Astrocyte (in vitro differentiated cells and primary cell): ENCODE measurements around the gene OR5B12. TPM values are rescaled to one million over a fixed set of nuclear protein-coding genes. Genes with fewer than 3 reads are reported as not detected.

Experiments used
- DNase-seq: peaks from one replicate; pipeline ENCODE4 v3.0.0-alpha.2; 2010; ENCODE audit warnings: low read depth
- FAIRE-seq: peaks from 2 replicates; lab custom pipeline; 2011; peaks lifted over from hg19 to GRCh38; lab: Jason Lieb, UNC
- H2AFZ ChIP-seq: 2 replicates; pipeline ENCODE4 v1.6.0; 2012; ENCODE audit warnings: low read depth, low read length, inconsistent platforms
- H3K27ac ChIP-seq: 2 replicates; pipeline ENCODE4 v1.5.1; 2011; ENCODE audit warnings: low read depth, low read length, inconsistent platforms
- H3K27me3 ChIP-seq: 2 replicates; pipeline ENCODE4 v1.6.0; 2011; ENCODE audit warnings: low read length, inconsistent platforms; ENCODE audit not compliant: insufficient read depth
- H3K36me3 ChIP-seq: 2 replicates; pipeline ENCODE4 v1.5.1; 2011; ENCODE audit warnings: low read length, inconsistent platforms; ENCODE audit not compliant: insufficient read depth
- H3K4me1 ChIP-seq: 2 replicates; pipeline ENCODE4 v1.5.1; 2011; ENCODE audit warnings: low read length, inconsistent platforms; ENCODE audit not compliant: insufficient read depth
- H3K4me2 ChIP-seq: 2 replicates; pipeline ENCODE4 v1.6.0; 2012; ENCODE audit warnings: low read length, inconsistent platforms
- H3K4me3 ChIP-seq: 2 replicates; pipeline ENCODE4 v1.5.1; 2011; ENCODE audit warnings: low read depth, mild to moderate bottlenecking, low read length, inconsistent platforms; ENCODE audit not compliant: insufficient read depth
- H3K79me2 ChIP-seq: 2 replicates; pipeline ENCODE4 v1.6.0; 2012; ENCODE audit warnings: mild to moderate bottlenecking, low read length, inconsistent platforms; ENCODE audit not compliant: insufficient read depth
- H3K9ac ChIP-seq: 2 replicates; pipeline ENCODE4 v1.6.0; 2012; ENCODE audit warnings: mild to moderate bottlenecking, low read length, inconsistent platforms
- H3K9me3 ChIP-seq: 2 replicates; pipeline ENCODE4 v1.5.1; 2012; ENCODE audit warnings: low read depth, mild to moderate bottlenecking, low read length, inconsistent platforms; ENCODE audit not compliant: insufficient read depth
- H4K20me1 ChIP-seq: 2 replicates; pipeline ENCODE4 v1.6.0; 2012; ENCODE audit warnings: low read length, inconsistent platforms; ENCODE audit not compliant: insufficient read depth
- H3K27ac Mint-ChIP-seq: one replicate; pipeline ENCODE4 v1.8.0; 2021; ENCODE audit warnings: mild to moderate bottlenecking, mixed read lengths; ENCODE audit not compliant: unreplicated experiment
- H3K27me3 Mint-ChIP-seq: one replicate; pipeline ENCODE4 v1.8.0; 2021; ENCODE audit warnings: low read depth, mixed read lengths; ENCODE audit not compliant: unreplicated experiment
- H3K36me3 Mint-ChIP-seq: one replicate; pipeline ENCODE4 v1.8.0; 2021; ENCODE audit warnings: low read depth, mixed read lengths; ENCODE audit not compliant: unreplicated experiment
- H3K4me1 Mint-ChIP-seq: one replicate; pipeline ENCODE4 v1.8.0; 2021; ENCODE audit warnings: low read depth, mixed read lengths; ENCODE audit not compliant: unreplicated experiment
- H3K4me3 Mint-ChIP-seq: one replicate; pipeline ENCODE4 v1.8.0; 2021; ENCODE audit warnings: mild to moderate bottlenecking, moderate library complexity, mixed read lengths; ENCODE audit not compliant: unreplicated experiment
- H3K9me3 Mint-ChIP-seq: one replicate; pipeline ENCODE4 v1.8.0; 2021; ENCODE audit warnings: mild to moderate bottlenecking, mixed read lengths; ENCODE audit not compliant: unreplicated experiment
- CTCF ChIP-seq: IDR thresholded peaks from 2 replicates; pipeline ENCODE4 v1.5.1; 2011; ENCODE audit warnings: low read depth, mild to moderate bottlenecking, inconsistent platforms, low read length, moderate library complexity; ENCODE audit not compliant: insufficient read depth
- EZH2 ChIP-seq: IDR thresholded peaks from 2 replicates; pipeline ENCODE4 v1.6.1; 2012; ENCODE audit warnings: mild to moderate bottlenecking, low read length, inconsistent platforms; ENCODE audit not compliant: insufficient read depth
- total RNA-seq: library from RNA; stranded (reverse); gene quantifications from 2 replicates; pipeline ENCODE4 v1.2.1, GENCODE V29; 2021

OR5B12 gene
- total RNA-seq, 1 donor from 2014 or later: not detected

GRCh38 chr11:58433638-58434203 lies 8.3 kb downstream of the OR5B12 start:
- H2AFZ ChIP-seq: no peak overlapping the region
- H3K27me3 ChIP-seq: no peaks in the 10 kb centered on the region
- DNase-seq: no peak
- Mint-ChIP-seq H3K4me1 (no peaks in the 10 kb centered on the region), H3K36me3 (no peaks in the 10 kb centered on the region), H3K27ac (no peak overlapping the region), H3K27me3 (no peaks in the 10 kb centered on the region), H3K4me3 (no peak overlapping the region), H3K9me3 (peaks cover 4% of the 10 kb centered on the region)
- H3K9ac ChIP-seq: no peak overlapping the region
- no peaks in the 10 kb centered on the region for H3K4me1 ChIP-seq
- no peak overlapping the region for H3K27ac ChIP-seq
- H3K36me3 ChIP-seq: no peaks in the 10 kb centered on the region
- TF ChIP-seq EZH2 (no peak), CTCF (no peak)
- H3K79me2 ChIP-seq: no peaks in the 10 kb centered on the region
- no peaks in the 10 kb centered on the region for H4K20me1 ChIP-seq
- H3K4me2 ChIP-seq: no peak overlapping the region
- H3K4me3 ChIP-seq: no peak overlapping the region
- no peak for FAIRE-seq
- no peaks in the 10 kb centered on the region for H3K9me3 ChIP-seq

- no peak for FAIRE-seq
- no peak overlapping the region for H3K4me3 Mint-ChIP-seq
- H3K27me3 Mint-ChIP-seq: no peaks in the 10 kb centered on the region
Observed at GRCh38 chr11:58429273-58429672, 12.8 kb downstream of the OR5B12 start.

More at GRCh38 chr11:58429273-58429672, 12.8 kb downstream of the OR5B12 start:
- Mint-ChIP-seq H3K36me3 (no peaks in the 10 kb centered on the region), H3K27ac (no peak overlapping the region), H3K4me1 (no peaks in the 10 kb centered on the region), H3K9me3 (peaks cover 2% of the 10 kb centered on the region)
- no peaks in the 10 kb centered on the region for H3K4me1 ChIP-seq
- H3K4me2 ChIP-seq: no peak overlapping the region
- H2AFZ ChIP-seq: no peak overlapping the region
- DNase-seq: no peak
- no peak overlapping the region for H3K9ac ChIP-seq
- H3K27me3 ChIP-seq: no peaks in the 10 kb centered on the region
- no peaks in the 10 kb centered on the region for H3K36me3 ChIP-seq
- no peaks in the 10 kb centered on the region for H4K20me1 ChIP-seq
- no peak for TF ChIP-seq EZH2
- TF ChIP-seq CTCF: no peak
- no peak overlapping the region for H3K27ac ChIP-seq
- no peaks in the 10 kb centered on the region for H3K9me3 ChIP-seq
- no peaks in the 10 kb centered on the region for H3K79me2 ChIP-seq
- H3K4me3 ChIP-seq: no peak overlapping the region
